ENCODE data around the gene LRRK1.

GRCh38 chr15:101049856-101050622, 130.9 kb downstream of the LRRK1 start:
- TF ChIP-seq CTCF (IDR thresholded peaks at IDR 0.05): no peak
- TF ChIP-seq POLR2A (IDR thresholded peaks at IDR 0.05): no peak

All from thyroid gland (tissue), 4 donors.